Measurements from ENCODE around the gene PLEKHM3.

PLEKHM3 gene

GRCh38 chr2:208006833-208007232 lies 18.5 kb downstream of the PLEKHM3 start:
- H3K9me3 ChIP-seq (ENCODE audit: low read length): no peaks in the 10 kb centered on the region

GRCh38 chr2:208006337-208006736 lies 19.0 kb downstream of the PLEKHM3 start:
- H3K4me3 ChIP-seq (ENCODE audit: low read depth in 1 of 2, low read length in 2 of 2): no peak overlapping the region
- H3K9me3 ChIP-seq (ENCODE audit: low read length): no peaks in the 10 kb centered on the region

More at GRCh38 chr2:208006833-208007232, 18.5 kb downstream of the PLEKHM3 start:
- Histone ChIP-seq H3K27ac (ENCODE audit: low read depth, low read length) (no peak overlapping the region), H3K4me3 (ENCODE audit: low read depth in 1 of 2, low read length in 2 of 2) (no peak overlapping the region), H3K9ac (ENCODE audit: low read length) (no peak overlapping the region), H3K4me1 (ENCODE audit: insufficient read depth, low read length) (no peaks in the 10 kb centered on the region), H3K36me3 (ENCODE audit: insufficient read depth, low read length) (no peaks in the 10 kb centered on the region), H3K27me3 (ENCODE audit: control insufficient read depth in 1 of 2, insufficient read depth in 2 of 2, low read length in 2 of 2) (no peaks in the 10 kb centered on the region)

GRCh38 chr2:208001924-208002323 lies 23.4 kb downstream of the PLEKHM3 start:
- Histone ChIP-seq H3K36me3 (ENCODE audit: insufficient read depth, low read length) (peaks cover 13% of the 10 kb centered on the region), H3K9ac (ENCODE audit: low read length) (no peak overlapping the region), H3K4me3 (ENCODE audit: low read depth in 1 of 2, low read length in 2 of 2) (no peak overlapping the region), H3K9me3 (ENCODE audit: low read length) (no peaks in the 10 kb centered on the region), H3K4me1 (ENCODE audit: insufficient read depth, low read length) (no peaks in the 10 kb centered on the region), H3K27me3 (ENCODE audit: control insufficient read depth in 1 of 2, insufficient read depth in 2 of 2, low read length in 2 of 2) (no peaks in the 10 kb centered on the region), H3K27ac (ENCODE audit: low read depth, low read length) (no peak overlapping the region)

More at GRCh38 chr2:208006337-208006736, 19.0 kb downstream of the PLEKHM3 start:
- Histone ChIP-seq H3K27ac (ENCODE audit: low read depth, low read length) (no peak overlapping the region), H3K9ac (ENCODE audit: low read length) (no peak overlapping the region), H3K36me3 (ENCODE audit: insufficient read depth, low read length) (no peaks in the 10 kb centered on the region), H3K27me3 (ENCODE audit: control insufficient read depth in 1 of 2, insufficient read depth in 2 of 2, low read length in 2 of 2) (no peaks in the 10 kb centered on the region), H3K4me1 (ENCODE audit: insufficient read depth, low read length) (no peaks in the 10 kb centered on the region)

- no peak overlapping the region for H3K4me3 ChIP-seq (ENCODE audit: low read depth in 1 of 2, low read length in 2 of 2)
- H3K27me3 ChIP-seq (ENCODE audit: control insufficient read depth in 1 of 2, insufficient read depth in 2 of 2, low read length in 2 of 2): no peaks in the 10 kb centered on the region
- H3K4me1 ChIP-seq (ENCODE audit: insufficient read depth, low read length): no peaks in the 10 kb centered on the region
- H3K27ac ChIP-seq (ENCODE audit: low read depth, low read length): no peak overlapping the region
- no peaks in the 10 kb centered on the region for H3K9me3 ChIP-seq (ENCODE audit: low read length)
- peaks cover 13% of the 10 kb centered on the region for H3K36me3 ChIP-seq (ENCODE audit: insufficient read depth, low read length)
- no peak overlapping the region for H3K9ac ChIP-seq (ENCODE audit: low read length)
These were observed 24.5 kb downstream of the PLEKHM3 start for GRCh38 chr2:208000701-208001395.

- Histone ChIP-seq H3K27me3 (ENCODE audit: control insufficient read depth in 1 of 2, insufficient read depth in 2 of 2, low read length in 2 of 2) (no peaks in the 10 kb centered on the region), H3K4me3 (ENCODE audit: low read depth in 1 of 2, low read length in 2 of 2) (no peak overlapping the region), H3K36me3 (ENCODE audit: insufficient read depth, low read length) (peaks cover 13% of the 10 kb centered on the region), H3K9ac (ENCODE audit: low read length) (no peak overlapping the region), H3K27ac (ENCODE audit: low read depth, low read length) (no peak overlapping the region), H3K4me1 (ENCODE audit: insufficient read depth, low read length) (no peaks in the 10 kb centered on the region), H3K9me3 (ENCODE audit: low read length) (no peaks in the 10 kb centered on the region)
These were observed 28.5 kb downstream of the PLEKHM3 start for GRCh38 chr2:207996848-207997247.

- Histone ChIP-seq H3K27me3 (ENCODE audit: control insufficient read depth in 1 of 2, insufficient read depth in 2 of 2, low read length in 2 of 2) (no peaks in the 10 kb centered on the region), H3K9me3 (ENCODE audit: low read length) (no peaks in the 10 kb centered on the region), H3K4me1 (ENCODE audit: insufficient read depth, low read length) (no peaks in the 10 kb centered on the region), H3K36me3 (ENCODE audit: insufficient read depth, low read length) (peaks cover 13% of the 10 kb centered on the region), H3K9ac (ENCODE audit: low read length) (no peak overlapping the region), H3K27ac (ENCODE audit: low read depth, low read length) (no peak overlapping the region), H3K4me3 (ENCODE audit: low read depth in 1 of 2, low read length in 2 of 2) (no peak overlapping the region)
These were observed 29.4 kb downstream of the PLEKHM3 start for GRCh38 chr2:207995887-207996286.

- H3K27ac ChIP-seq (ENCODE audit: low read depth, low read length): no peak overlapping the region
These were observed 32.1 kb downstream of the PLEKHM3 start for GRCh38 chr2:207993151-207993763.

GRCh38 chr2:207991944-207992343 lies 33.4 kb downstream of the PLEKHM3 start:
- Histone ChIP-seq H3K9me3 (ENCODE audit: low read length) (no peaks in the 10 kb centered on the region), H3K27ac (ENCODE audit: low read depth, low read length) (no peak overlapping the region), H3K36me3 (ENCODE audit: insufficient read depth, low read length) (no peaks in the 10 kb centered on the region), H3K27me3 (ENCODE audit: control insufficient read depth in 1 of 2, insufficient read depth in 2 of 2, low read length in 2 of 2) (no peaks in the 10 kb centered on the region), H3K9ac (ENCODE audit: low read length) (no peak overlapping the region), H3K4me3 (ENCODE audit: low read depth in 1 of 2, low read length in 2 of 2) (no peak overlapping the region), H3K4me1 (ENCODE audit: insufficient read depth, low read length) (no peaks in the 10 kb centered on the region)

More at GRCh38 chr2:207993151-207993763, 32.1 kb downstream of the PLEKHM3 start:
- Histone ChIP-seq H3K36me3 (ENCODE audit: insufficient read depth, low read length) (no peaks in the 10 kb centered on the region), H3K27me3 (ENCODE audit: control insufficient read depth in 1 of 2, insufficient read depth in 2 of 2, low read length in 2 of 2) (no peaks in the 10 kb centered on the region), H3K9me3 (ENCODE audit: low read length) (no peaks in the 10 kb centered on the region), H3K4me3 (ENCODE audit: low read depth in 1 of 2, low read length in 2 of 2) (no peak overlapping the region), H3K9ac (ENCODE audit: low read length) (no peak overlapping the region), H3K4me1 (ENCODE audit: insufficient read depth, low read length) (no peaks in the 10 kb centered on the region)

- Histone ChIP-seq H3K9me3 (ENCODE audit: low read length) (no peaks in the 10 kb centered on the region), H3K36me3 (ENCODE audit: insufficient read depth, low read length) (no peaks in the 10 kb centered on the region), H3K27ac (ENCODE audit: low read depth, low read length) (no peak overlapping the region), H3K9ac (ENCODE audit: low read length) (no peak overlapping the region), H3K4me3 (ENCODE audit: low read depth in 1 of 2, low read length in 2 of 2) (no peak overlapping the region), H3K4me1 (ENCODE audit: insufficient read depth, low read length) (no peaks in the 10 kb centered on the region), H3K27me3 (ENCODE audit: control insufficient read depth in 1 of 2, insufficient read depth in 2 of 2, low read length in 2 of 2) (no peaks in the 10 kb centered on the region)
These were observed 34.5 kb downstream of the PLEKHM3 start for GRCh38 chr2:207990784-207991183.

GRCh38 chr2:207988975-207989374 lies 36.4 kb downstream of the PLEKHM3 start:
- Histone ChIP-seq H3K9me3 (ENCODE audit: low read length) (no peaks in the 10 kb centered on the region), H3K27ac (ENCODE audit: low read depth, low read length) (no peak overlapping the region), H3K36me3 (ENCODE audit: insufficient read depth, low read length) (no peaks in the 10 kb centered on the region), H3K4me3 (ENCODE audit: low read depth in 1 of 2, low read length in 2 of 2) (no peak overlapping the region), H3K9ac (ENCODE audit: low read length) (no peak overlapping the region), H3K4me1 (ENCODE audit: insufficient read depth, low read length) (no peaks in the 10 kb centered on the region), H3K27me3 (ENCODE audit: control insufficient read depth in 1 of 2, insufficient read depth in 2 of 2, low read length in 2 of 2) (no peaks in the 10 kb centered on the region)

- Histone ChIP-seq H3K36me3 (ENCODE audit: insufficient read depth, low read length) (no peaks in the 10 kb centered on the region), H3K9ac (ENCODE audit: low read length) (no peak overlapping the region), H3K27ac (ENCODE audit: low read depth, low read length) (no peak overlapping the region), H3K9me3 (ENCODE audit: low read length) (no peaks in the 10 kb centered on the region), H3K4me3 (ENCODE audit: low read depth in 1 of 2, low read length in 2 of 2) (no peak overlapping the region), H3K27me3 (ENCODE audit: control insufficient read depth in 1 of 2, insufficient read depth in 2 of 2, low read length in 2 of 2) (no peaks in the 10 kb centered on the region), H3K4me1 (ENCODE audit: insufficient read depth, low read length) (no peaks in the 10 kb centered on the region)
These were observed 38.2 kb downstream of the PLEKHM3 start for GRCh38 chr2:207987025-207987716.

Measured in muscle layer of colon (tissue), 2 donors.